ENCODE data around the gene TSC1. TPM values are rescaled to one million over a fixed set of nuclear protein-coding genes. Genes with fewer than 3 reads are reported as not detected.

TSC1 gene
- total RNA-seq, 1 donor from 2014 or later = 64.9 TPM

GRCh38 chr9:132864277-132864676 lies 80.1 kb downstream of the TSC1 start:
- Mint-ChIP-seq H3K27ac (no peak overlapping the region), H3K36me3 (no peaks in the 10 kb centered on the region), H3K9me3 (no peaks in the 10 kb centered on the region), H3K4me1 (peaks cover 26% of the 10 kb centered on the region), H3K27me3 (ENCODE audit: insufficient read depth, low read depth) (peaks cover 2% of the 10 kb centered on the region), H3K4me3 (no peak overlapping the region)
- H4K20me1 ChIP-seq (ENCODE audit: low read depth) = no peaks in the 10 kb centered on the region
- H2AFZ ChIP-seq (replicated peaks) = no peak overlapping the region
- H3K36me3 ChIP-seq = no peaks in the 10 kb centered on the region
- H3K9me3 ChIP-seq (ENCODE audit: low read depth) = no peaks in the 10 kb centered on the region
- no peak overlapping the region for H3K4me3 ChIP-seq
- no peaks in the 10 kb centered on the region for H3K4me1 ChIP-seq
- no peaks in the 10 kb centered on the region for H3K79me2 ChIP-seq (ENCODE audit: low read depth)
- no peak overlapping the region for H3K9ac ChIP-seq
- no peak for DNase-seq (ENCODE audit: low spot score)
- no peaks in the 10 kb centered on the region for H3K27me3 ChIP-seq
- H3F3A ChIP-seq (ENCODE audit: low read depth) = no peaks in the 10 kb centered on the region
- no peak overlapping the region for H3K27ac ChIP-seq
- TF ChIP-seq CTCF (IDR thresholded peaks at IDR 0.05) (no peak), EZH2phosphoT487 (IDR thresholded peaks at IDR 0.05) (no peak), EZH2 (IDR thresholded peaks at IDR 0.05) (no peak)
- H3K4me2 ChIP-seq = no peak overlapping the region

- no peaks in the 10 kb centered on the region for H3K9me3 Mint-ChIP-seq
These were observed 81.3 kb downstream of the TSC1 start for GRCh38 chr9:132863096-132863495.

GRCh38 chr9:132862533-132862932 lies 81.9 kb downstream of the TSC1 start:
- H3K27me3 Mint-ChIP-seq (ENCODE audit: insufficient read depth, low read depth) = peaks cover 2% of the 10 kb centered on the region
- H3K9me3 Mint-ChIP-seq = no peaks in the 10 kb centered on the region
- no peak overlapping the region for H3K4me2 ChIP-seq
- no peak overlapping the region for H3K27ac ChIP-seq
- H3F3A ChIP-seq (ENCODE audit: low read depth) = no peaks in the 10 kb centered on the region
- H3K27me3 ChIP-seq = no peaks in the 10 kb centered on the region
- H3K4me3 ChIP-seq = no peak overlapping the region
- H3K9ac ChIP-seq = no peak overlapping the region
- H3K79me2 ChIP-seq (ENCODE audit: low read depth) = no peaks in the 10 kb centered on the region
- no peak for TF ChIP-seq CTCF (IDR thresholded peaks at IDR 0.05)
- no peak for TF ChIP-seq EZH2 (IDR thresholded peaks at IDR 0.05)
- TF ChIP-seq EZH2phosphoT487 (IDR thresholded peaks at IDR 0.05) = no peak
- no peaks in the 10 kb centered on the region for H4K20me1 ChIP-seq (ENCODE audit: low read depth)
- H2AFZ ChIP-seq (replicated peaks) = no peak overlapping the region
- H3K4me1 Mint-ChIP-seq = peaks cover 31% of the 10 kb centered on the region
- no peaks in the 10 kb centered on the region for H3K36me3 ChIP-seq
- DNase-seq (ENCODE audit: low spot score) = no peak
- H3K9me3 ChIP-seq (ENCODE audit: low read depth) = no peaks in the 10 kb centered on the region
- no peaks in the 10 kb centered on the region for H3K36me3 Mint-ChIP-seq
- no peak overlapping the region for H3K27ac Mint-ChIP-seq
- H3K4me1 ChIP-seq = peaks cover 7% of the 10 kb centered on the region
- no peak overlapping the region for H3K4me3 Mint-ChIP-seq

More at GRCh38 chr9:132863096-132863495, 81.3 kb downstream of the TSC1 start:
- no peaks in the 10 kb centered on the region for H3F3A ChIP-seq (ENCODE audit: low read depth)
- peaks cover 1% of the 10 kb centered on the region for H3K4me1 ChIP-seq
- H3K27me3 ChIP-seq = no peaks in the 10 kb centered on the region
- Mint-ChIP-seq H3K27ac (no peak overlapping the region), H3K4me1 (peaks cover 30% of the 10 kb centered on the region), H3K27me3 (ENCODE audit: insufficient read depth, low read depth) (peaks cover 2% of the 10 kb centered on the region), H3K4me3 (no peak overlapping the region), H3K36me3 (no peaks in the 10 kb centered on the region)
- H2AFZ ChIP-seq (replicated peaks) = no peak overlapping the region
- H3K36me3 ChIP-seq = no peaks in the 10 kb centered on the region
- no peaks in the 10 kb centered on the region for H3K9me3 ChIP-seq (ENCODE audit: low read depth)
- H4K20me1 ChIP-seq (ENCODE audit: low read depth) = no peaks in the 10 kb centered on the region
- no peak overlapping the region for H3K4me2 ChIP-seq
- H3K4me3 ChIP-seq = no peak overlapping the region
- no peak for DNase-seq (ENCODE audit: low spot score)
- no peaks in the 10 kb centered on the region for H3K79me2 ChIP-seq (ENCODE audit: low read depth)
- no peak overlapping the region for H3K27ac ChIP-seq
- no peak overlapping the region for H3K9ac ChIP-seq
- TF ChIP-seq CTCF (IDR thresholded peaks at IDR 0.05) (no peak), EZH2phosphoT487 (IDR thresholded peaks at IDR 0.05) (no peak), EZH2 (IDR thresholded peaks at IDR 0.05) (no peak)

Measured in neural progenitor cell (in vitro differentiated cells).